GM18858 (cell line): Measurements from ENCODE around the gene PWP2.
"Not testable (repeated sequence)": the region's sequence is repeated elsewhere in the genome, so short reads cannot be mapped to it uniquely, and the experiment has no call there.

Source experiments
- ATAC-seq: cut with Tn5 transposase; IDR thresholded peaks from one replicate; pipeline ENCODE4 v1.9.1; 2021; ENCODE audit not compliant: unreplicated experiment

Gene PWP2

GRCh38 chr21:44107026-44107501 lies at the start of gene PWP2:
TSS of gene PWP2 (plus strand) at chr21:44107399. CDS start at chr21:44107417, 18 bp downstream.
- ATAC-seq: not testable (repeated sequence)

- no peak for ATAC-seq
These were observed 49.1 kb upstream of the PWP2 start for GRCh38 chr21:44057960-44058651.

GRCh38 chr21:44058652-44058964 lies 48.6 kb upstream of the PWP2 start:
- no peak for ATAC-seq

- ATAC-seq: no peak
These were observed 48.2 kb upstream of the PWP2 start for GRCh38 chr21:44058981-44059380.

DNA sequence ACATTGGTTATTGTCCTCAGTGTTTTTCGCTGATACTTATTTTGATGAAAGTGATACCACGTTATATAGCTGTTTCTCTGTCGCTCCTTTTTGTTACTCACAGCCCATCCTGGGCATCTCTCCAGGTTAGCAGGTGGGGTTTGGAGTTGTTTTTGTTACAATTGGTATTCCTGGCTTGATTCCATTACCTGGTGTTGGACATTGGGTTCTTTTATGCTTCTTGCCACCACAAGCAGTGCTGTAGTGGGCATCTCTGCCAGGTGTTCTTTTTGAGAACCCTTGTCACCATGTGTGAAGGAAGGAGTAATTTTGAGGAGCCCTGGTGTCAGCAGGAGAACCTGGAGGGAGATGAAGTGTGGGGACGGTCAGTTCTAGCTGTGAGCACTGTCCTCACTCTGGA lies 47.5 kb upstream of the PWP2 start:
- ATAC-seq: no peak

DNA sequence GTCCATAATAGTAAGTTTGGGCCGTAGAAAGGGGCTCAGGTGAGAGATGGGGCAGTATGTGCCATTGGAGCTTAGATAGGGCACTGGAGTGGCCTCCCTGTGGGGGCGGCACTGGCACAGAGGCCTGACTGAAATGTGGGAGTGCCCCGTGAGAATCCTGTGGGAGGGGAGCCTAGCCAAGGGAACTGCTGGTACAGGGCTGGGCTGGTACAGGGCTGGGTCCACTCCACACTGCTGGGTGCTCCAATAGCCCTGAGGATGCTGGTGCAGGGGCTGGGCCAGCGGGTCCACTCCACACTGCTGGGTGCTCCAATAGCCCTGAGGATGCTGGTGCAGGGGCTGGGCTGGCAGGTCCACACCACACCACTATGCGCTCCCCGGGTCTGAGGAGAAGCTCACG lies 44.8 kb upstream of the PWP2 start:
- no peak for ATAC-seq

- no peak for ATAC-seq
These were observed 43.9 kb upstream of the PWP2 start for GRCh38 chr21:44063151-44063912.

DNA sequence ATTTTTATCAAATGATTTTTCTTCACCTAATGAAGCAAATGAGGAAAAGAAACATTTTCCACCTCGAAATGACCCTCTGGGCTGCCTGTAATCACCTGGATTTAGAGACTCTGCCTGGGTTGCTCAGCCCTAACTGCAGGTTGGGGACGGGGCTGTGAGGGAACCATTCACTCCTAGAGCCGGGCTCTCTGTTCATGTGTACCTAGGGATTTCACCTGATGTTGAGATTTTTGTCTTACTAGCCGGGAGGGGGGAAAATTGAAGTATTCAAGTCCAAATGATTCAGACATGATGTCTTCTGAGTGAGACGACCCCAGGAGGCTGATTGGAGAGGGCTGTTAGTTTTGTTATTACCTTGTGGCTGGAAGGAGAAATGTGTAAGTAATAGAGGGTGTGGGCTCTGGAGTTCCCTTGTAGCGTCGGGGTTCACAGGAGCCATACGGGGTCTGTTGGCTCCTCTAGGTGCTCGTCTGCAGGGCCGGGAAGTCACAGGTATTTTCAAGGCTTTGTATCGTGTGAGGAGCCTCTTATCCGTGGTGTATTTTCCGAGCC lies 42.3 kb upstream of the PWP2 start:
- no peak for ATAC-seq

DNA sequence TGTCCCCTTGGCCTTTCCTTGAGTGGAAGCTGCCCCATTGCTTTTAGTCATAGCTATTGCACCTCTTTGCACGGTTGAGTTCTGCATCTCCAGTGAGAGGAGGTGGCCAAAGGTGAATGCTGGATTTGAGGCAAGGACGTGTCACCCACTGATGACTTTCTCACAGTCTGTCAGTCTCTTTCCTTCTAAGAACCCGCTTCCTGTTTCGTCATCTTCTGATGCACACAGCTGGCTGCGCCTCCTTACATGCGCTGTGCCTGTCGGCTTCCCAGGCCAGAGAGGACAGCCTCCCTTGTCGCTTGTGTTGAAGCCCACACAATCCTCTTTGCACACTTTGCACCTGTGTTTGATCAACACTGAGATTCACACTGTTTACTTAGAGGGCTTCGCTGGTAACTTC lies 41.8 kb upstream of the PWP2 start:
- ATAC-seq: no peak

GRCh38 chr21:44066116-44066515 lies 41.1 kb upstream of the PWP2 start:
- ATAC-seq: no peak

DNA sequence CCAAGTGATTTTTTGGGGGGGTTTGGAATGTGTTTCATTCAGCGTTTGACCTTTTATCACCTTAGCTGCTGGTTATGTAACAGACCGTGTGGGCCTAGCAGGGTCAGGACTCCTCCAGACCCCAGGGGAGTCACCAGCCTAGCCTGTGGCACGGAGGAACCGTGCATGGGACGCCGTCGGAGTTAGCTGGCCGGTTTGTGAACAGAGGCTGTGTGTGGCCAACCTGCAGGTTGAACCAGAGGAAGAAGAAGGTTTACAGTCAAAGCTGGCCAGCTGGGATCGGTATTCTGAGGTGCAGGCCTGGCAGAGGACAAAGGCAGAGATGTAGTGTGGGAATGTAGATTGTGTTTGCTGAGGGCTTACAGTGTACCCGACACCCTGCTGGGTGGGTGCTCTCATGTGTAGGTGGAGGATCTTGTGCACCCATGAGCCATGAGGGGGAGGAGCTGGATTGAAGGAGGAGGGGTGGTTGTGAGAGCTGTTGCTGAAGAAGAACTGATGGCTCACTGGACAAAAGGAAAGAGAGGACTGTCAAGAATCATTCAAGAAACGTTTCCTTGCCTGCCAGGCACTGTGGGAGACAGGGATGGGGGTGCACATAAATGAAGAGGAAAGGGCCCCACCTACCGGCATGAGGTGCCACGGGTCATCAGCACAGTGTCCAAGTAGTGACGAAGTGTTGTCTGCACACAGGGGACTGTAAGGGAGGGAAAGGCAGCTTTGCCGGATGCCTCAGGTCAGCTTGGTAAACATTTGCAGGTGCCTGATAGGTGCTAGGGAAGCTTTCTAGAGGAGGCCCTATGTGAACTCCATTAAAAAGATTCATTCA lies 40.0 kb upstream of the PWP2 start:
- no peak for ATAC-seq

- ATAC-seq: no peak
These were observed 36.8 kb upstream of the PWP2 start for GRCh38 chr21:44070391-44070790.

DNA sequence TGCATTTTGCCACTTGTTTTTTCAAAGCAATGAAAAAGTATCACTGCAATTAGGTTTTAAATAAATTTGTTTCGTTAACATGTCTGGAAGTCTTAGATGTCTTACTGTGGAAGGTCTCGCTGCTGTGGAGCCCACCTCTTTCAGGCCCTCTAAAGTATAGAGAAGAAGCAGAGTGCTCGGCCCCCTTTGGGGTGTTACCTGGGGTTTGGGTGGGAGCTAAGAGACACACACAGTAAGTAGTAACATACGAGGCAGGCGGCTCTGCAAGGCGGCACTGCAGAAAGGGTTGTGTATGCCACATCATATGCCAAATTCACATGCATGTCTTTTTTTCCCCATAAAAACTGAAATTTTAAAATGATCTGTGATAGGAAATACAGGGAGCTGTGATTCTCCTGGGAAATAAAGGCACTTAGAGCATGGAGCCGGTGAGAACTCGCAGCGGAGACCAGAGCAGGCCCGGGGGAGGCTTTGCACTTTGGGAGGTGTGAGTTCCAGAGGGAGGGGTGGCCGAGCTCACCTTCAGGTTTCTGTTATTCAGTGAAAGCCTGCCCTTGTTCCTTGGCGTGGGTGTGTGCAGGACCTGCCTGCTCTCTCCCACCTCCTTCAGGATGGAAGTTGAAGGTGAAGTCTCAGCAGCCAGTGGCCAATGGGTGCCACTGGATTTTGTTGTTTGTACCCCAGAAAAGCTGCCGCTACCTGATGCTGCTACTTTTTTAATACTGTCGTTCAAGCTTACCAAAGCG lies 35.7 kb upstream of the PWP2 start:
- ATAC-seq: no peak

- no peak for ATAC-seq
These were observed 35.1 kb upstream of the PWP2 start for GRCh38 chr21:44072111-44072510.

GRCh38 chr21:44074315-44074958 lies 32.8 kb upstream of the PWP2 start:
- no peak for ATAC-seq

GRCh38 chr21:44076316-44076715 lies 30.9 kb upstream of the PWP2 start:
- no peak for ATAC-seq

- ATAC-seq: no peak
These were observed 28.7 kb upstream of the PWP2 start for GRCh38 chr21:44078411-44078981.

DNA sequence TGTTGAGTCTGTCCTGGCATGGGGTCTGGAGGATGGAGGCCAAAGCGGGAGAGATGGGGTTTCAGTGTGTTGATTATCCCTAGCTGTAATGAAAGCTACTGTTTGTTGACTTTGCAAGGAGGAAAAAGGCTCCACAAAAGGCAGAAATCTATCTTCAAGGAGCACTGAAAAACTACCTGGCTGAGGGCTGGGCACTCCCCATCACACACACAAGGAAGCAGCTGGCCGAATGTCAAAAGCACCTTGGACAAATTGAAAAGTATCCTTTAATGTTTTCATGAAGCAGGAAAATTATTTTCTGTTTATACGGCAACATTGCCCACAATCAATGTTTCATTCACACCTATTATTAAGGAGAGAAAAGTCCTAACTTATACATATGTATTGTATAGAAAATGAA lies 27.8 kb upstream of the PWP2 start:
- ATAC-seq: no peak

GRCh38 chr21:44079846-44080245 lies 27.4 kb upstream of the PWP2 start:
- no peak for ATAC-seq
